Hepatocyte (in vitro differentiated cells): ENCODE results near the gene MRC1. TPM values are rescaled to one million over a fixed set of nuclear protein-coding genes. Genes with fewer than 3 reads are reported as not detected.

Experiments used
- DNase-seq: peaks from one replicate; pipeline ENCODE4 v3.0.0-alpha.2; 2016; ENCODE audit warnings: low spot score
- H2AFZ ChIP-seq: fragments of 200-600 bp; sonication (generic); 2 replicates; pipeline ENCODE4 v1.6.0; 2016; ENCODE audit warnings: antibody characterized with exemption, mild to moderate bottlenecking
- H3K27ac ChIP-seq: fragments of 200-600 bp; sonication (generic); 2 replicates; pipeline ENCODE4 v1.5.1; 2016; ENCODE audit warnings: mild to moderate bottlenecking
- H3K27me3 ChIP-seq: fragments of 200-600 bp; sonication (generic); 2 replicates; pipeline ENCODE4 v1.6.1; 2016
- H3K36me3 ChIP-seq: fragments of 200-600 bp; sonication (generic); replicated peaks from 2 replicates; pipeline ENCODE4 v1.5.1; 2016; ENCODE audit warnings: low read depth; ENCODE audit not compliant: insufficient read depth
- H3K4me1 ChIP-seq: fragments of 200-600 bp; sonication (generic); 2 replicates; pipeline ENCODE4 v1.5.1; 2016; ENCODE audit warnings: mild to moderate bottlenecking, moderate library complexity; ENCODE audit not compliant: insufficient read depth
- H3K4me2 ChIP-seq: fragments of 200-600 bp; sonication (generic); 2 replicates; pipeline ENCODE4 v1.6.0; 2016
- H3K4me3 ChIP-seq: fragments of 200-600 bp; sonication (generic); 2 replicates; pipeline ENCODE4 v1.5.1; 2016; ENCODE audit warnings: mild to moderate bottlenecking
- H3K79me2 ChIP-seq: fragments of 200-600 bp; sonication (generic); 2 replicates; pipeline ENCODE4 v1.6.0; 2017; ENCODE audit warnings: mild to moderate bottlenecking
- H3K9me2 ChIP-seq: fragments of 200-600 bp; sonication (generic); replicated peaks from 2 replicates; pipeline ENCODE4 v1.6.0; 2017; ENCODE audit warnings: mild to moderate bottlenecking; ENCODE audit not compliant: insufficient read depth
- H3K9me3 ChIP-seq: fragments of 200-600 bp; sonication (generic); 2 replicates; pipeline ENCODE4 v1.5.1; 2016; ENCODE audit warnings: low read depth, mild to moderate bottlenecking
- H4K20me1 ChIP-seq: fragments of 200-600 bp; sonication (generic); 2 replicates; pipeline ENCODE4 v1.6.0; 2016; ENCODE audit warnings: mild to moderate bottlenecking; ENCODE audit not compliant: insufficient read depth, poor library complexity, severe bottlenecking
- CTCF ChIP-seq: fragments of 200-600 bp; sonication (generic); IDR thresholded peaks from 2 replicates; pipeline ENCODE4 v1.5.1; 2016; ENCODE audit warnings: antibody characterized with exemption, mild to moderate bottlenecking; ENCODE audit not compliant: poor library complexity
- EZH2 ChIP-seq: fragments of 200-600 bp; sonication (generic); IDR thresholded peaks from 2 replicates; pipeline ENCODE4 v1.6.1; 2016; ENCODE audit warnings: antibody characterized with exemption, mild to moderate bottlenecking, borderline replicate concordance
- EZH2phosphoT487 ChIP-seq: fragments of 200-600 bp; sonication (generic); IDR thresholded peaks from one replicate; pipeline ENCODE4 v1.6.1; 2018; ENCODE audit warnings: antibody characterized with exemption, mild to moderate bottlenecking, low read depth, moderate library complexity; ENCODE audit not compliant: unreplicated experiment, severe bottlenecking
- WGBS: methylation state at CpG from one replicate; pipeline ENCODE4 v1.1.6; 2016; ENCODE audit warnings: low lambda C conversion rate; ENCODE audit errors: missing lambda C conversion rate; 5-methylcytosine and 5-hydroxymethylcytosine counted together
- polyA plus RNA-seq: library from polyadenylated mRNA; unstranded; fragments of >200 nt; fragmentation: Nextera tagmentation; extraction: Ambion mirVana; gene quantifications from 2 replicates; pipeline ENCODE4 v1.2.1, GENCODE V29; 2016
- total RNA-seq: library from RNA; depleted of rRNA; stranded (reverse); fragments of >200 nt; gene quantifications from 2 replicates; pipeline ENCODE4 v1.2.3, GENCODE V29; 2014

The MRC1 gene
- total and polyA plus RNA-seq, 2 experiments from 2014 or later, result 0.30 to 2.4 TPM

- H2AFZ ChIP-seq, result no peak overlapping the region
- no peaks in the 10 kb centered on the region for H4K20me1 ChIP-seq
- H3K4me2 ChIP-seq, result no peak overlapping the region
- H3K4me1 ChIP-seq, result no peaks in the 10 kb centered on the region
- TF ChIP-seq EZH2, result no peak
- TF ChIP-seq EZH2phosphoT487, result no peak
- TF ChIP-seq CTCF, result no peak
- H3K79me2 ChIP-seq, result no peaks in the 10 kb centered on the region
- no peak overlapping the region for H3K4me3 ChIP-seq
- no peak overlapping the region for H3K27ac ChIP-seq
- H3K9me3 ChIP-seq, result no peaks in the 10 kb centered on the region
- no peaks in the 10 kb centered on the region for H3K27me3 ChIP-seq
- H3K36me3 ChIP-seq, result no peaks in the 10 kb centered on the region
- DNase-seq, result no peak
- H3K9me2 ChIP-seq, result no peaks in the 10 kb centered on the region
- WGBS, result 84% methylated on average over 5 of the region's 5 CpGs
Observed at GRCh38 chr10:17878896-17879295, 69.7 kb downstream of the MRC1 start.

- H3K9me3 ChIP-seq, result no peaks in the 10 kb centered on the region
- H4K20me1 ChIP-seq, result no peaks in the 10 kb centered on the region
- 95% methylated on average over 3 of the region's 3 CpGs for WGBS
- H3K4me3 ChIP-seq, result no peak overlapping the region
- H2AFZ ChIP-seq, result no peak overlapping the region
- no peaks in the 10 kb centered on the region for H3K9me2 ChIP-seq
- no peak overlapping the region for H3K4me2 ChIP-seq
- no peaks in the 10 kb centered on the region for H3K36me3 ChIP-seq
- H3K27ac ChIP-seq, result no peak overlapping the region
- H3K27me3 ChIP-seq, result no peaks in the 10 kb centered on the region
- DNase-seq, result no peak
- H3K79me2 ChIP-seq, result no peaks in the 10 kb centered on the region
- no peaks in the 10 kb centered on the region for H3K4me1 ChIP-seq
- TF ChIP-seq EZH2, result no peak
Observed at GRCh38 chr10:17880601-17881000, 71.5 kb downstream of the MRC1 start.

DNA sequence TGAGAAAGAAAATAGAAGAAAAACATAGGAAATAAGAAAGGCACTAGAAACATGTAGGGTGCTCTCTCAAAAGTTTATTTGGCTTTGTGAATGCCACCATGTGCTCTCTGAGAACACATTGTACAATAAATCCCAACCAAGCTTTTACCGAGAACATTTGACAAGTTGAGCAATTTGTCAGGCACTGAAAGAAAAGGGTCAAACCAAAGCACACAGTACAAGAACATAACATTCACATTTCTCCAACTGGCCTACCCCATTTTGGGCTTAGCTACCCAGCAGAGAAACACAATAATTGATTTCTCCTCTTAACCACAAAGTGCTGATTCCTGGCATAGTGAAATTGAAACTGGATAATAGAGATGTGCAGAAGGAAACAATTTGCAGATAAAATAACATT, 73.4 kb downstream of the MRC1 start:
- no peak overlapping the region for H3K4me3 ChIP-seq
- no peak overlapping the region for H3K4me2 ChIP-seq
- TF ChIP-seq EZH2phosphoT487 (no peak), CTCF (no peak), EZH2 (no peak)
- H3K27me3 ChIP-seq, result no peaks in the 10 kb centered on the region
- no peak overlapping the region for H3K27ac ChIP-seq
- 56% methylated on average over 1 of the region's 1 CpG for WGBS
- H3K79me2 ChIP-seq, result no peaks in the 10 kb centered on the region
- no peak overlapping the region for H2AFZ ChIP-seq
- H4K20me1 ChIP-seq, result no peaks in the 10 kb centered on the region
- H3K36me3 ChIP-seq, result no peaks in the 10 kb centered on the region
- no peaks in the 10 kb centered on the region for H3K4me1 ChIP-seq
- no peaks in the 10 kb centered on the region for H3K9me2 ChIP-seq
- DNase-seq, result no peak
- H3K9me3 ChIP-seq, result no peaks in the 10 kb centered on the region

DNA sequence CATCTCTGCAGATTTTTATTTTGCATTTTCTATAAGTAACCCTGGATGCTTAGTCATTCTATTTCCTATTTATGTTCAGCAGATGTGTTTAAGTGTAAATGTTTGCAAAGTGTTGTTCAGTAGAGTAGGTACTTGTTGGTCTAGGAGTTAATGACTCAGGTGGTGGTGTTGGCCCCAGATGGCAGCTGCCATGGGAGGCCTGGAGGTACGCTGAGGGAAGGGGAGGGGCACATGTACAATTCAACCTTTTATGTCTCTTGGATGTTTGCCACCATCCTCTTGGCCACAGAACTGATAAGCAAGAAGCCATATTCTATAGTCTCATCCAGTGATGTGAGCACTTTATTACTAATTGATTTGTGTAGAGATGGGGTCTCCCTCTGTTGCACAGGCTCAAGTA, 74.5 kb downstream of the MRC1 start:
- no peaks in the 10 kb centered on the region for H3K27me3 ChIP-seq
- no peaks in the 10 kb centered on the region for H3K36me3 ChIP-seq
- H3K9me2 ChIP-seq, result no peaks in the 10 kb centered on the region
- H2AFZ ChIP-seq, result no peak overlapping the region
- no peaks in the 10 kb centered on the region for H3K9me3 ChIP-seq
- DNase-seq, result no peak
- H3K4me2 ChIP-seq, result no peak overlapping the region
- no peaks in the 10 kb centered on the region for H3K79me2 ChIP-seq
- no peak for TF ChIP-seq EZH2phosphoT487
- TF ChIP-seq CTCF, result no peak
- no peak for TF ChIP-seq EZH2
- 80% methylated on average over 1 of the region's 1 CpG for WGBS
- H3K4me1 ChIP-seq, result no peaks in the 10 kb centered on the region
- no peak overlapping the region for H3K27ac ChIP-seq
- no peaks in the 10 kb centered on the region for H4K20me1 ChIP-seq
- no peak overlapping the region for H3K4me3 ChIP-seq
